ENCODE results near the gene CEP192.

GRCh38 chr18:13100942-13101658 is 109.9 kb downstream of the CEP192 start:
- TF ChIP-seq ZNF416 (tag by site-specific recombination; IDR thresholded peaks at IDR 0.05) = no peak
- TF ChIP-seq REST (tag by site-specific recombination; IDR thresholded peaks at IDR 0.05) = no peak
- TF ChIP-seq ZNF174 (tag by site-specific recombination; IDR thresholded peaks at IDR 0.05) = no peak
- no peak for TF ChIP-seq ZNF211 (tag by site-specific recombination; IDR thresholded peaks at IDR 0.05; ENCODE audit: low read depth)
- no peak for TF ChIP-seq CTCF (tag by site-specific recombination; IDR thresholded peaks at IDR 0.05)
- no peak for TF ChIP-seq ZBTB44 (tag by site-specific recombination; IDR thresholded peaks at IDR 0.05)
- no peak for TF ChIP-seq ZNF747 (tag by site-specific recombination; IDR thresholded peaks at IDR 0.05)
- TF ChIP-seq ZNF704 (tag by site-specific recombination; IDR thresholded peaks at IDR 0.05) = no peak
- TF ChIP-seq PRDM10 (tag by site-specific recombination; IDR thresholded peaks at IDR 0.05) = no peak
- TF ChIP-seq ZNF362 (tag by site-specific recombination; IDR thresholded peaks at IDR 0.05) = no peak
- no peak for TF ChIP-seq MEIS1 (CRISPR knock-in tag; IDR thresholded peaks at IDR 0.05; ENCODE audit: borderline replicate concordance)
- no peak for TF ChIP-seq ZNF23 (tag by site-specific recombination; IDR thresholded peaks at IDR 0.05; ENCODE audit: borderline replicate concordance)
- TF ChIP-seq ZNF843 (tag by site-specific recombination; IDR thresholded peaks at IDR 0.05) = no peak
